Hematopoietic multipotent progenitor cell (in vitro differentiated cells): ENCODE measurements around the gene SCRN1. TPM values are rescaled to one million over a fixed set of nuclear protein-coding genes. Genes with fewer than 3 reads are reported as not detected.

Experiments used
- DNase-seq, 3 donors: peaks; one replicate each; pipeline ENCODE4 v3.0.0-alpha.2; 2011 to 2015; ENCODE audit warnings: low read depth in 2 of 3, low spot score in 2 of 3
- total RNA-seq: library from RNA; depleted of rRNA; stranded (reverse); fragments of >200 nt; gene quantifications from one replicate; pipeline ENCODE4 v1.2.3, GENCODE V29; 2012

SCRN1 gene
- total RNA-seq, 1 donor: 36.4 TPM

- no peak for DNase-seq
Observed at GRCh38 chr7:30010021-30010420, 20.4 kb upstream of the SCRN1 start.

GRCh38 chr7:30005464-30005863 lies 15.9 kb upstream of the SCRN1 start:
- no peak for DNase-seq

GRCh38 chr7:30003098-30003497 lies 13.5 kb upstream of the SCRN1 start:
- no peak for DNase-seq

DNA sequence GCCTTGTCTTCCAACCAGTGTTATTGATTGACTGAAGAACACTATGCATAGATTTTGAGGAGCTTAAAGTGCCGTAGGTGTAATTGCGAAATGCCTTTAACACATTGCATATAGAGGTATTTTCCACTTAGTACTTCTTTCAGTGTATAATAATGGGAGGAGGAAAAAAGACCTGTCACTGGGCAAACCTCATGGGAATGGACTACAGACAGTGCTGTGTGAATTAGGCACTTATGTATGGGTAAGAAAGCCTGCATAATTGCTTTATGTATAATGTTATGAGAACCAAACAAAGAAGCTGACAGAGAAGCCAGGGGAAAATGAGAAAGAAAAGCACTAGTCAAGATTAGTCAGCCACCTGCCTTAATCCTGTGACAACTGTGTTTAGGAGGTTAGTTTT lies 12.4 kb upstream of the SCRN1 start:
- no peak for DNase-seq

DNA sequence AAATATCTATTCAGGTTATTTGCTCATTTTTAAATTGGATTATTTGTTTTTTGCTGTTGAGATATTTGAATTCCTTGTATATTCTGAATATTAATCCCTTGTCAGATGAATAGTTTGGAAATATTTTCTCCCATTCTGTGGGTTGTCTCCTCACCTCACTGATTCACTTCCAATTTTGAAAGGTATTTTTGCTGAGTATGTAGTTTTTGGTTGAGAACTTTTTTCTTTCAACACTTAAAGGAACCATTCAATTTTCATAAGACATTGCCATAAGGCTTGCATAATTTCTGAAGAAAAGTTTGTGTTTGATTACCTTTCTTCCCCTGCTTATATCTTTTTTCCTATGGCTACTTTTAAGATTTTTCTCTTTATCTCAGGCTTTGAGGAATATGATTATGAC lies 8.9 kb upstream of the SCRN1 start:
- no peak for DNase-seq

DNA sequence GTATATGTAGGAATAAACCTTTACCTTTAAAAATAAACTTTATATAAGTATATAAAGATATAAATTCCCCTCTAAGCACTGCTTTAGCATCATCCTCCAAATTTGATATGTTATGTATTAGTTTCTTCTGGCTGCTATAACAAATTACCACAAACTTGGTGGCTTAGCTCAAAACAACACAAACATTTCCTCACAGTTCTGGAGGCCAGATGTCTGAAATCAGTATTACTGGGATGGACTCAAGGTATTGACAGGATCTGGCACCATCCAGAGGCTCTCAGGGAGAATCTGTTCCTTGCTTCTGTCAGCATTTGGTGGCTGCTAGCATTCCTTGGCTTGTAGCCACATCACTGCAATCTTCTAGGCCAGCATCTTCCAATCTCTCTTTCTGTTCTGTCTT lies 6.7 kb upstream of the SCRN1 start:
- no peak for DNase-seq

GRCh38 chr7:29995652-29996051 lies 6.1 kb upstream of the SCRN1 start:
- no peak for DNase-seq

DNA sequence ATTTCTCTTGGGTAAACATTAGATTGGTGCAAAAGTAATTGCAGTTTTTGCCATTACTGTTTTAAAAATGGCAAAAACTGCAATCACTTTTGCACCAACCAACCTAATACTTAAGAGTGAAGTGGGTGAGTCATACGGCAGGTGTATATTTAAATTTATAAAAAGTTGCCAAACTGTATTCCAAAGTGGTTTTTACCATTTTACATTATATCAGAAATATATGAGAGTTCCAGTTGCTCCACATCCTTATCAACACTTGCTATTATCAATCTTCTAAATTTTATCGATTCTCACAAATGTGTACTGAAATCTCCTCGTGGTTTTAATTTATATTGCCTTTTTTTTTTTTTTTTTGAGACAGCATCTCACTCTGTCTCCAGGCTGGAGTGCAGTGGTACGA lies 3.5 kb upstream of the SCRN1 start:
- no peak for DNase-seq

GRCh38 chr7:29991937-29992336 lies 2.3 kb upstream of the SCRN1 start:
- DNase-seq: no peak

DNA sequence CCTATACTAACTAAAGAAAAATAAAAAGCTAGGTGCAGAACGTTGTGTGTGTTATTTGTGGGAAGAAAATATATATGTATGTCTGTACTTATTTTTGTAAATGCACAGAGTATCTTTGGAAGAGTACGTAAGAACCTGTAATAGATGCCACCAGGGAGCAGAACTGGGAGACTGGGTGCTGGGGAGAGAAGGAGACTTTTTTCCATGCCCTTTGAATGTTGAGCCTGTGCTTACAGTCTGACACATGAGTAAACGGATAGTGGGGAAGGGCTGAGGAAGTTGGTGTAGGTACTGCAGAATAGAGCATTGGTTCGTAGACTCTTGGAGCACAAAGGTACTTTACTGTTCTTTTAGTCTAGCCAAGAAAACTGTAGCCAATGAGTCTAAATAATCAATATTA lies 1.3 kb upstream of the SCRN1 start:
- DNase-seq: no peak

GRCh38 chr7:29988424-29989256 lies 961 bp downstream of the SCRN1 start:
- peak in 2 of 3 donors; percentile 69 to 74 for DNase-seq

GRCh38 chr7:29987811-29988317 lies 1.7 kb downstream of the SCRN1 start:
- peak in 1 of 3 donors; percentile 7 for DNase-seq

DNA sequence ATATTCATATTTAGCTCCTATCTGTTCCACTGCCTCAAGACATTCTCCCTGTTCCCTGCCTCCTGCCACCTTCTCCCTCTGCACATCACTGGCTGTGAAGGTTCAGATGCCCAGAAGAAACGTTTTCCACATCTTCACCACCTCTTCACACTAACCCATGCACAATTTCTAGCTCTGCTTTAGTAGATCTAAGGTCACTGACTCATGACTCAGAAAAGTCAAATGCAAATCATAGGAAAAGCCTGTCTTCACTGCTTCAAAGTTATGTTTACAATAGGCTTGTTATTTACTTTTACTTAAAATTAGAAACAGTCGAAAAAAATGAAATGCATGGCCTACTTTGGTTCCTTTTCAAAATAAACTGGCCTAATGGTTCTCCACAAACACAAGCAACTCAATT lies 2.5 kb downstream of the SCRN1 start:
- DNase-seq: no peak

DNA sequence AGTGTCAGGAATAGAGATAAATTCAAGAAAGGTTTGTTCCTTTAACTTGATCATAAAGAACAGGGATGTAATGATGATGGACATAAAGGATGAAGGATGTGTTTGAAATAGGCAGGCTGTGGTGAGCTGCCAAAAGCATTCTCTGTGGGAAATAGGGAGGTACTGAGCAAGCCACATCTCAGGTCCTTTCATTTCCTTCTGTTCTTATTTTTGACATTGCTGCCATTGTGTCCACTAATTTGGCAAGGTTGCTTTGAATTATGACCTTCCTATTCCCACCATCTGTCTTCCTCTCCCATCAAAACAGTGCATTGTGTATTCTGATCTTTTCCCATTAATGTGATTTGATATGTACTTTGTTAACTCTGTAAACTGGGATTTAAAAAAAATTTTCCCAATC lies 9.4 kb downstream of the SCRN1 start:
- no peak for DNase-seq

- no peak for DNase-seq
Observed at GRCh38 chr7:29977886-29978651, 11.5 kb downstream of the SCRN1 start.

DNA sequence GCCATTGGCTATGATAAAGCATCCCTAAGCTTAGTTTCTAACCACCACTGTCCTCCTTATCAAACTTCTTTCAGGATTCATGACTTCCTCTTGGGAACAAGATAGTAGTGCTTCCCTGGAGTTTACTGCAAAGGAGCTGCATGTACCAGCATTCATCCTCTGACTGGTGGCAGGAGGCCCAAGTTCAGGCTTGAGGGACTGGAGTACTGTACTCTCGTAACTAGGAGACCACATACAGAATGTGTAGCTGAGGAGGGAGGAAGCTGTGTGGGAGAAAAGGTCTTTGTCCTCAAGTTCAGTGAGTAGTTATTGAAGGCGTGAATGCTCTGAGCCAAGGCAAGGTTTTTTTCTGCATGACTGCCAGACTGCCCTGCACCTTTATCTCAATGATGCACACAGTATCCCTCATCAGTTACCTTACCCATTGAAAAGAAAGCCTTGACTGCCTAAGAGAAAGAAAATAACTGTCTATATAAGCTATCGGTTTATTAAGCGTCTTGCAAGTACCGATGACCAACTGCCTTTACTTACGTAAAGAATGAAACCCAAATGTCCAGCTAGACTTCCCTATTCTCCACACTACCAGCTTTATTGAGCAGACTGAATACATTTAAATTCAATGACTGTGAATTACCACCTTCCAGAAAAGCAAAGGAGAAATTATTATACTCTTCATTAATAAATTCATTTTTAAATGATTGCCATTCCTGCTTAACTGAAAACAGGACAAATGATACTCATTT lies 12.8 kb downstream of the SCRN1 start:
- no peak for DNase-seq

- no peak for DNase-seq
Observed at GRCh38 chr7:29976266-29976665, 13.3 kb downstream of the SCRN1 start.

GRCh38 chr7:29975561-29975960 lies 14.0 kb downstream of the SCRN1 start:
- DNase-seq: no peak

- DNase-seq: no peak
Observed at GRCh38 chr7:29974286-29974685, 15.3 kb downstream of the SCRN1 start.

GRCh38 chr7:29972315-29972669 lies 17.3 kb downstream of the SCRN1 start:
- no peak for DNase-seq

DNA sequence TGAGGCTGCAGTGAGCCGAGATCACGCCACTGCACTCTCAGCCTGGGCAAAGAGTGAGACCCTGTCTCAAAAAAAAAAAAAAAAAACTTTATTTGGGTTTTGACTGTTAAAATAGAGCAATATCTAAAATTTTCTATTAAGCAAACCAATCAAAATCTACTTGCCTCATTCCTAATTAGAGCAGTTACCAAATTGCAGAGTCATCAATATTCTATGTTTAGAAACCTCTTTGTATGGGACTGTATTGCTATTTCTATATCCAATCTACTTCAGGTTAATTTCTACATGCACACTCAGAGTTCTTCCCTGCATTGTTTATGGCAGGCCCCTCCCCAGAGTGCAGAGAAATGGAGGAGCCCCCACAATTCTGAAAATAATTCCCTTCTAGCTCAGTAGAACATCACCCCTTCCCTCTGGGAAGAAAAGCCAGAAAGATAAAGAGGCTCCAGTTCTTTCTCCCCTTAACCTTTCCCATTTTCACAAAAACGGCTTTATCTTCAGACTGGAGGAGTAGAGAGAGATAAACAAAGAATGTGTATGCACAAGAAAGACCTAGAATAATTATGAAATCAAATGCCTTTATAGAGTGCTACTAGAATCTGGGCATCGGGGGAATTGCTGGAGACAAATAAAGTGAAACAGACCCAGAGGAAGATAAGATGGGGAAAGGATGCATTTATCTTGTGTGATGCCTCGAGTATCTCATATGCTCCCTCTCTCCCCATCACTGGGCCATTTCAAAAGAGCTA lies 17.9 kb downstream of the SCRN1 start:
- DNase-seq: no peak
